K562 (cell line): ENCODE data around the gene SPSB1. TPM values are rescaled to one million over a fixed set of nuclear protein-coding genes. Genes with fewer than 3 reads are reported as not detected.

ENCODE experiments used
- ATAC-seq: fragments of 200-7000 bp; cut with Tn5 transposase; 3 replicates; pipeline ENCODE4 v1.9.1; 2020; ENCODE audit warnings: moderate library complexity
- BruUV-seq: library from RNA; stranded (reverse); fragments of 400-500 nt; replicated peaks from 2 replicates; lab custom pipeline; 2021; lab: Mats Ljungman, UMichigan
- CTCF ChIA-PET: fragments of 300-600 bp; formaldehyde crosslinking; extraction: SDS; loops from one replicate; lab custom pipeline; 2021; ENCODE audit warnings: low intra/inter-chr PET ratio; lab: Yijun Ruan, JAX
- POLR2A ChIA-PET: fragments of 300-600, 350-650 bp; sonication (Branson Sonifier 250); formaldehyde crosslinking; extraction: SDS; loops from one replicate; lab custom pipeline; 2021; ENCODE audit warnings: antibody characterized with exemption, inconsistent platforms; lab: Yijun Ruan, JAX
- DNase-seq, 4 experiments: peaks; one replicate each; pipeline versions ENCODE4 v3.0.0 to v3.0.0-alpha.2; 2011 to 2018; ENCODE audit warnings: low spot score in 3 of 4, mixed read lengths in 3 of 4; ENCODE audit errors: extremely low read depth in 1 of 4
- FAIRE-seq: peaks from 2 replicates; lab custom pipeline; 2011; peaks lifted over from hg19 to GRCh38; lab: Jason Lieb, UNC
- H2AFZ ChIP-seq: 2 replicates; pipeline ENCODE4 v1.6.0; 2011; ENCODE audit warnings: low read depth, low read length, control low read depth, inconsistent platforms
- H3K27ac ChIP-seq: fragments of 200-600 bp; 3 replicates; pipeline ENCODE4 v1.8.0; 2011; ENCODE audit warnings: low read depth, mild to moderate bottlenecking, control low read depth, inconsistent platforms, low read length, moderate library complexity, mixed read lengths; ENCODE audit errors: extremely low read depth
- H3K27me3 ChIP-seq, 2 experiments: fragments of 300-600 bp in 1 of 2; 2 replicates in 1 of 2; 3 replicates in 1 of 2; pipeline versions ENCODE4 v1.6.0 to v1.8.0; 2011; ENCODE audit warnings: inconsistent platforms in 2 of 2, low read length in 2 of 2, mild to moderate bottlenecking in 1 of 2, mixed read lengths in 1 of 2, moderate library complexity in 1 of 2; ENCODE audit not compliant: control insufficient read depth in 2 of 2, insufficient read depth in 2 of 2
- H3K36me3 ChIP-seq: fragments of 300-600 bp; 3 replicates; pipeline ENCODE4 v1.8.0; 2011; ENCODE audit warnings: mild to moderate bottlenecking, low read length, inconsistent platforms; ENCODE audit not compliant: control insufficient read depth, insufficient read depth
- H3K4me1 ChIP-seq, 2 experiments: fragments of 200-600 bp in 1 of 2; replicated peaks in 1 of 2; 2 replicates in 1 of 2; 3 replicates in 1 of 2; pipeline versions ENCODE4 v1.5.1 to v1.8.0; 2011; ENCODE audit warnings: inconsistent platforms in 2 of 2, low read length in 2 of 2, mild to moderate bottlenecking in 1 of 2, mixed read lengths in 1 of 2, moderate library complexity in 1 of 2; ENCODE audit not compliant: control insufficient read depth in 2 of 2, insufficient read depth in 2 of 2
- H3K4me2 ChIP-seq: 2 replicates; pipeline ENCODE4 v1.6.1; 2011; ENCODE audit warnings: low read length, control low read depth, inconsistent platforms, mixed read lengths; ENCODE audit not compliant: insufficient read depth
- H3K4me3 ChIP-seq: fragments of 200-600 bp; sonication (generic), shearing (Covaris generic); 2 replicates; pipeline ENCODE4 v1.5.1; 2016; ENCODE audit warnings: control low read depth, inconsistent platforms
- H3K79me2 ChIP-seq: fragments of 200-600 bp; 3 replicates; pipeline ENCODE4 v1.8.0; 2011; ENCODE audit warnings: low read length, inconsistent platforms; ENCODE audit not compliant: control insufficient read depth, insufficient read depth
- H3K9ac ChIP-seq, 2 experiments: 2 replicates each; pipeline versions ENCODE4 v1.6.0 to v1.6.1; 2011; ENCODE audit warnings: low read depth in 2 of 2, low read length in 2 of 2, control low read depth in 1 of 2, inconsistent platforms in 1 of 2, mild to moderate bottlenecking in 1 of 2, mixed read lengths in 1 of 2; ENCODE audit not compliant: insufficient read depth in 1 of 2
- H3K9me1 ChIP-seq: one replicate; pipeline ENCODE4 v1.6.0; 2011; ENCODE audit warnings: inconsistent platforms, mild to moderate bottlenecking, low read length, moderate library complexity; ENCODE audit not compliant: control insufficient read depth, insufficient read depth
- H3K9me3 ChIP-seq: replicated peaks from 2 replicates; pipeline ENCODE4 v1.5.1; 2011; ENCODE audit warnings: low read depth, low read length, inconsistent platforms; ENCODE audit not compliant: control insufficient read depth, insufficient read depth
- H4K20me1 ChIP-seq: replicated peaks from 2 replicates; pipeline ENCODE4 v1.6.1; 2011; ENCODE audit warnings: low read length, inconsistent platforms, mixed read lengths; ENCODE audit not compliant: control insufficient read depth, insufficient read depth
- ATF4 ChIP-seq: fragments of 450-650 bp; formaldehyde crosslinking; IDR thresholded peaks from 2 replicates; pipeline ENCODE4 v1.4.0; 2022; ENCODE audit warnings: mild to moderate bottlenecking, moderate library complexity
- ESRRB ChIP-seq: fragments of 250-450 bp; sonication (Bioruptor Pico); IDR thresholded peaks from 2 replicates; pipeline ENCODE4 v1.5.0; 2020; ENCODE audit warnings: mild to moderate bottlenecking, moderate library complexity, borderline replicate concordance
- GABPB1 ChIP-seq: sonication (generic); formaldehyde crosslinking; IDR thresholded peaks from 2 replicates; pipeline ENCODE4 v1.8.0; 2022; ENCODE audit warnings: mild to moderate bottlenecking, missing genetic modification reagents
- GTF3C2 ChIP-seq: IDR thresholded peaks from 3 replicates; pipeline ENCODE4 v1.6.1; 2011; ENCODE audit warnings: borderline replicate concordance, mild to moderate bottlenecking, moderate library complexity; ENCODE audit not compliant: insufficient read length; ENCODE audit errors: extremely low read depth
- MXD1 ChIP-seq: fragments of 250-450 bp; sonication (Bioruptor Pico); IDR thresholded peaks from 2 replicates; pipeline ENCODE4 v1.8.0; 2021; ENCODE audit warnings: borderline replicate concordance, mild to moderate bottlenecking, moderate library complexity; ENCODE audit not compliant: poor library complexity, severe bottlenecking
- PATZ1 ChIP-seq: fragments of 250-450 bp; sonication (Bioruptor Pico); IDR thresholded peaks from 2 replicates; pipeline ENCODE4 v1.5.0; 2020; ENCODE audit warnings: mild to moderate bottlenecking, borderline replicate concordance
- SREBF1 ChIP-seq: fragments of 150-350 bp; IDR thresholded peaks from 2 replicates; pipeline ENCODE4 v1.6.1; 2014; ENCODE audit warnings: antibody characterized with exemption, low read depth, low read length, borderline replicate concordance
- THAP7 ChIP-seq: fragments of 250-450 bp; sonication (Bioruptor Pico); IDR thresholded peaks from 2 replicates; pipeline ENCODE4 v1.5.0; 2021
- TOE1 ChIP-seq, 2 experiments: fragments of 450-650 bp in 1 of 2; sonication (generic) in 1 of 2; formaldehyde crosslinking in 1 of 2; IDR thresholded peaks; 2 replicates each; pipeline versions ENCODE4 v1.7.1 to v1.8.0; 2016 to 2022; ENCODE audit warnings: borderline replicate concordance in 2 of 2, mild to moderate bottlenecking in 2 of 2, antibody characterized with exemption in 1 of 2, inconsistent platforms in 1 of 2, low read depth in 1 of 2, missing genetic modification reagents in 1 of 2, moderate library complexity in 1 of 2
- ZBTB49 ChIP-seq: sonication (generic); formaldehyde crosslinking; IDR thresholded peaks from 2 replicates; pipeline ENCODE4 v1.8.0; 2022; ENCODE audit warnings: missing genetic modification reagents, mild to moderate bottlenecking, borderline replicate concordance
- WGBS: fragments of 100-300 bp; shearing (Covaris generic); methylation state at CpG from one replicate; pipeline ENCODE4 v1.1.6; 2016; ENCODE audit warnings: low coverage, mixed read lengths; ENCODE audit not compliant: insufficient coverage; ENCODE audit errors: missing lambda C conversion rate; 5-methylcytosine and 5-hydroxymethylcytosine counted together
- in situ Hi-C: fragments of 300-500 bp; cut with MboI; formaldehyde crosslinking; loops from 4 replicates; pipeline ENCODE4 v1.15.0; 2018; ENCODE audit warnings: inconsistent platforms, mixed read lengths
- intact Hi-C: fragments of 100-400 bp; cut with micrococcal nuclease; formaldehyde crosslinking; loops from 2 replicates; pipeline ENCODE4 v1.14.2; 2022
- polyA plus RNA-seq, 8 experiments: library from polyadenylated mRNA; depleted of rRNA in 4 of 8; stranded (reverse) in 5 of 8; unstranded in 3 of 8; fragments of >200 nt; fragmentation: Nextera tagmentation in 2 of 8; fragmentation: Illumina TruSeq in 1 of 8; extraction: Ambion mirVana in 2 of 8; extraction: Trizol in 1 of 8; gene quantifications; 2 replicates each; pipeline versions ENCODE4 v1.2.1 to v1.2.3, GENCODE V29; 2011 to 2014; ENCODE audit warnings: inconsistent platforms in 1 of 8, missing spikeins in 1 of 8
- total RNA-seq, 7 experiments: library from RNA; depleted of rRNA in 6 of 7; stranded (reverse); fragments of >200 nt in 6 of 7; fragmentation: Illumina TruSeq in 2 of 7; extraction: Trizol in 2 of 7; gene quantifications; 2 replicates each; pipeline versions ENCODE4 v1.2.1 to v1.2.3, GENCODE V29; 2011 to 2021; ENCODE audit warnings: low replicate concordance in 1 of 7

SPSB1 gene
- total and polyA plus RNA-seq, 9 of the 15 experiments (the other 6 are each of a cell fraction or from before 2014, with no cell fraction given) = 0.06 to 0.35 (median 0.14) TPM; not detected in 6

GRCh38 chr1:9278116-9278515, 14.6 kb upstream of the SPSB1 start:
- 3% methylated on average over 5 of the region's 5 CpGs for WGBS
- FAIRE-seq = no peak
- BruUV-seq = no TSS peak
- intact Hi-C loops = no loop called here
- no peaks in the 10 kb centered on the region for H3K79me2 ChIP-seq
- ATAC-seq = no peak
- CTCF ChIA-PET = no interaction called here
- H3K4me2 ChIP-seq = no peak overlapping the region
- H4K20me1 ChIP-seq = peaks cover 12% of the 10 kb centered on the region; the same call in 1 of the 2 replicates
- no peaks in the 10 kb centered on the region for H3K9me3 ChIP-seq
- DNase-seq = no peak
- H3K9me1 ChIP-seq = no peaks in the 10 kb centered on the region
- H3K27ac ChIP-seq = no peak overlapping the region
- H3K9ac ChIP-seq = no peak overlapping the region
- peaks cover 4 to 19% of the 10 kb centered on the region in 2 experiments; a peak in 3 of 5 replicates for H3K4me1 ChIP-seq
- POLR2A ChIA-PET = interaction anchor here (0.6 to 1.2 kb wide), 3 partner anchors 10 to 1144 kb away, joined by 3 to 4 read pairs (median 3); no protein-coding TSS in a partner anchor
- in situ Hi-C loops = no loop called here
- no peaks in the 10 kb centered on the region for H3K36me3 ChIP-seq
- no peak overlapping the region for H3K4me3 ChIP-seq
- peaks cover 23 to 58% of the 10 kb centered on the region in 2 experiments for H3K27me3 ChIP-seq
- no peak overlapping the region for H2AFZ ChIP-seq
- TF ChIP-seq SREBF1 = no peak
- no peak for TF ChIP-seq PATZ1 (CRISPR knock-in tag)
- TF ChIP-seq ATF4 (CRISPR knock-in tag) = no peak
- TF ChIP-seq ZBTB49 (CRISPR knock-in tag) = no peak
- no peak for TF ChIP-seq THAP7
- TF ChIP-seq GABPB1 = no peak
- no peak for TF ChIP-seq ESRRB (CRISPR knock-in tag)
- no peak for TF ChIP-seq MXD1 (CRISPR knock-in tag)
- no peak for TF ChIP-seq GTF3C2
- no peak for TF ChIP-seq TOE1 (IDR thresholded peaks at IDR 0.05; ENCODE audit: borderline replicate concordance)
- no peak for TF ChIP-seq TOE1 (CRISPR knock-in tag; IDR thresholded peaks at IDR 0.05; ENCODE audit: borderline replicate concordance, low read depth)
